Right renal pelvis (tissue), 4 donors: ENCODE results near the gene STRADB. TPM values are rescaled to one million over a fixed set of nuclear protein-coding genes. Genes with fewer than 3 reads are reported as not detected.

ENCODE experiments used
- DNase-seq, 4 donors: peaks; one replicate each; pipeline ENCODE4 v3.0.0-alpha.2; 2013; ENCODE audit warnings: low read depth in 4 of 4, low spot score in 3 of 4, missing footprints in 1 of 4
- polyA plus RNA-seq, 4 donors: library from polyadenylated mRNA; unstranded; fragments of 120-200 nt; gene quantifications; one replicate each; pipeline ENCODE4 v1.2.1, GENCODE V29; 2013; ENCODE audit not compliant: insufficient read length in 4 of 4

Gene STRADB
- polyA plus RNA-seq, 4 donors = 72.1 to 99.2 (median 90.8) TPM

- no peak for DNase-seq
Measured at GRCh38 chr2:201523506-201523905, 72.0 kb downstream of the STRADB start.

Other genes with a start within 250 kb of the STRADB start
- gene CASP8, start 191.2 kb upstream of the STRADB start, polyA plus RNA-seq = 10 to 100 TPM; 11.6 to 16.1 (median 14.9) TPM
- gene FLACC1, start 94.4 kb upstream of the STRADB start, polyA plus RNA-seq = 1 to 10 TPM; 1.4 to 2.8 (median 1.8) TPM
- gene TRAK2, start 282 bp upstream of the STRADB start, polyA plus RNA-seq = 10 to 100 TPM; 38.7 to 48.4 (median 45.3) TPM
- gene TMEM237, start 191.8 kb downstream of the STRADB start, polyA plus RNA-seq = 10 to 100 TPM; 48.3 to 57.0 (median 54.3) TPM
- gene MPP4, start 246.9 kb downstream of the STRADB start, polyA plus RNA-seq = under 1 TPM; 0.15 to 0.23 (median 0.17) TPM